AML-193 (cell line): Measurements from ENCODE around the gene CCNG1.
A peak's percentile ranks its signal among the peaks of the same experiment; 100 is the strongest.
"Not testable (repeated sequence)": the region's sequence is repeated elsewhere in the genome, so short reads cannot be mapped to it uniquely, and the experiment has no call there.

ENCODE experiments used
- DNase-seq, 2 experiments: peaks; one replicate each; lab custom pipeline; 2025; lab: John Stamatoyannopoulos, UW

Gene CCNG1

GRCh38 chr5:163437309-163438182 is at the start of gene CCNG1:
TSS of gene CCNG1 (plus strand) at chr5:163437595. CDS start at chr5:163439257, 1,662 bp downstream.
- peak; percentile 95 for DNase-seq

DNA sequence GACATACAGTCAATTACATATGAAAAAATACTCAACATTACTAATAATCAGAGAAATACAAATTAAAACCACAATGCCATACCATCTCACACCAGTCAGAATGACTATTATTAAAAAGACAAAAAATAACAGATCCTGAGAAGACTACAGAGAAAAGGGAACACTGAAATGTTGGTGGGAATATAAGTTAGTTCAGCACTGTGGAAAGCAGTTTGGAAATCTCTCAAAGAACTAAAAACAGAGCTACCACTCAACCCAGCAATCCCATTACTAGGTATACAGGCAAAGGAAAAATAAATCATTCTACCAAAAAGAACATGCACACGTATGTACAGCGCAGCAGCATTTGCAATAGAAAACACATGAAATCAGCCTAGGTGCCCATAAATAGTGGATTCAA is 41.6 kb upstream of the CCNG1 start:
- no peak for DNase-seq

DNA sequence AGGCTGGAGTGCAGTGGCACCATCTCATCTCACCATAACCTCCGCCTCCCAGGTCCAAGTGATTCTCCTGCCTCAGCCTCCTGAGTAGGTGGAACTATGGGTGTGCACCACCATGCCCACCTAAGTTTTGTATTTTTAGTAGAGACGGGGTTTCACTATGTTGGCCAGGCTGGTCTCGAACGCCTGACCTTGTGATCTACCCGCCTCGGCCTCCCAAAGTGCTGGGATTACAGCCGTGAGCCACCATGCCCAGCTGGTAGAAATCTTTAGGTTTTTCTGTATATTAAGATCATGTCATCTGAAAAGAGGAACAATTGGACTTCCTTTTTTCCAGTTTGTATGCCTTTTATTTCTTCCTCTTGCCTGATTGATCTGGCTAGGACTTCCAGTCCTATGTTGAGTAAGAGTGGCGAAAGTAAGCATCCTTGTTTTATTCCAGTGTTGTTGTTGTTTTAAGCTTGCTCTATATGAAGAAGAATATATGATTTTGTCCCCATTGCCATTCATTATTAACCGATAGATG is 40.5 kb upstream of the CCNG1 start:
- peak; percentile 56 to 62 for DNase-seq

- DNase-seq: no peak
Observed at GRCh38 chr5:163397354-163397753, 40.0 kb upstream of the CCNG1 start.

GRCh38 chr5:163399923-163400322 is 37.5 kb upstream of the CCNG1 start:
- DNase-seq: no peak

DNA sequence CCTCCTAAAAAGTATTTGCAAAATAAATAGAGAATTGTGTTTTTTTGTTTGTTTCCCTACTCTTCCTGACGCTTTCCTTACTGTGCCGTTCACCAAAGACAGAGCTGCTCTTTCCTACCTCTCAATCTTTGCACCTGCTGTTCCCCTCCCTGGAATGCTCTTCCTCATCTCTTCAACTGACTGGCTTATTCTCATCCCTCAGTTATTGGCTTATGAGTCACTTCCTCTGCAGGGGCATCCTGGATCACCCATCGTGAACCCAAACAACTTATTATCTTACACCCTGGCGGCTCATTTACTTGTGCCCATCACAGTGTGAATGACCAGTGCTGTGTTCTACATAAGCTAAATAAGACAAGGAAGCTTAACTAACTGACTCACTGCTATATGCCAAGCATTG is 36.1 kb upstream of the CCNG1 start:
- DNase-seq: no peak

GRCh38 chr5:163402007-163402406 is 35.4 kb upstream of the CCNG1 start:
- no peak for DNase-seq

GRCh38 chr5:163404364-163405173 is 32.8 kb upstream of the CCNG1 start:
- DNase-seq: no peak

DNA sequence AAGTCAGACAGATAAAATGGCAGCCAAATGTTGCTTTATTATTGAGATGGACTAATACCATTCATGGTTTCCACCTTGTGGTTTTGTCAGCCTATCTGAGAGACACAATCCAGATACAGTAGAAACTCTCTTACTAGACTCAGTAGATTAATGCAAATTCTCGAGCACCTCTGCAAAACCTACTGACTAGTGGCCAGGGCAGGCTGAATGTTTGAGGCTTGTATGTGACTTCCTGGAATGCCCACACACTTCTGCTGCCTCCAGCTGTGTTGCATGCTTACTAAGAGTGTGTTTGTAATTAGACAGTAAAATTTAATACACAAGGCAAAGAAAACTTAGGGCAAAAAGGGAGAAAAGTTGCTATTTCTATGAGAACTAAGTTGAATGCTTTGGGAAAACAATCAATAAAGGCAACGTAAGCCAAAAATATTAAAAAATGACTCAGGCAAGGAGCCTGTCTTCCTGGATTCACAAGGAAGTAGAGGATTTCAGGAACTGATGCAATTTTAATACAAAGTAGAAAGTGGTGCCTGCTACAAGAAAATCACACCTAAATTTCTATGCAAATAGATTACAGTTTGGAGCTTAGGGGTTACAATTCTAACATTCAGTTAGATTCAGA is 30.2 kb upstream of the CCNG1 start:
- DNase-seq: peak; percentile 56 to 72

DNA sequence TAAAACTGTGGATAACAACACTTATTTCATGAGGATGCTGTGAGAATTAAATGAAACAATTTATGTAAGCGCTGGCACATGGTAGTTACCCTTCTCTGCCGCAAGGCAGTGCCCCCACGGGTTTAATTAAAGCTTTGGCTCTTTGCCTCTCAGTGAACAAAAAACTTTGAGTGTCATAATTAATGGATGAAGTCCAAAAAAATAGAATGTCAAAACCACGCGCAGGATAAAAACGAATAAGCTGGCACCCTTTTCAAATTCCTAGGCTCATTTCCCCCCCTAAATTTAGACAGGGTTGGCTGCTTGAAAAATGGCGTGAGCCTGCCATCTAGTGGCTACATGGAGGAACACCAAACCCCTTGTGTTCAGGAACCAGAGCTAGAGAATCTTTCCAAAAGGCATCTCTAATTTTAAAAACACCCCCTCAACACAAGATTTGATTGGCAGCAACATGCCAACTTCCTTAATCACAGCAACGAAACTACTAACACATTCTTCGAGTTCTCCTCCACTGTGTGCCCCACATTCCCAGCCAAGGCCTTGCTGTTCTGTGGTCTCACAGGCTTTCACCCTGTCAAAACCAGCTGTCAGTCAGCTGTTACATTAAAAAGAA is 29.0 kb upstream of the CCNG1 start:
- DNase-seq: peak; percentile 55

DNA sequence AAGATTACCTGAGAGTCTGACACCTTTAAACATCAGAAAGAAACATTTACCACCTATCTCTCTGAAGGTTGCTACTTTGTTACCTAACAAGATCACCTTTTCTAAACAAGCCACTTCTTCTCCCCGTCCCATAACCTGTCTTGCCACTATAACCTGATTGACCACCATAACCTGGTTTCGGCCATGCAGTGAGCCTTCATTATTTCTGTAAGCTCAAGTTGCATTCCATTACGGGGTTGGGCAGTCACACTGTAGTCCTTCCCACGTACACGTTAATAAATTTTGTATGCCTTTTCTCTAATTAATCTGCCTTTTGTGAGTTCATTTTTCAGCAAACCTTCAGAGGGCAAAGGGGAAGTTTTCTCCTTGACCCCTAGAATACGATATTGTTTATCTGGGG is 28.0 kb upstream of the CCNG1 start:
- no peak for DNase-seq

DNA sequence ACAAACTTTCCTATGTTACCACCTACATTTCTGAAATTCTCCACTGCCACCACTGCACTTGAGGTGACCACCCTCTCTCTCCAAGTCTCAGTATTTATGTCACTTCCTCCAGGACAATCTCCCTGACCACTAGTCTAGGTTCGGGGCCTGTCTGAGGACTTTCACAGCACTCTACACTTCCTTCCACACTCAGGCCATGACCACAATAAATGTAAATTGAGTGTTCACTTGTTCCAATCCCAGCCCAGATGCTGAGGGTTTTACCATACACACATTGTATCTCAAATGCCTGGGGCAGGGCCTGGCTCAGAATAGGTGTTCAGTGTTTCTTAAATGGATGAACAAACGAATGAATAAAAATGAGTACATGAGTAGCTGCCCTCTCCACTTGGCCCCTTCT is 26.9 kb upstream of the CCNG1 start:
- no peak for DNase-seq

DNA sequence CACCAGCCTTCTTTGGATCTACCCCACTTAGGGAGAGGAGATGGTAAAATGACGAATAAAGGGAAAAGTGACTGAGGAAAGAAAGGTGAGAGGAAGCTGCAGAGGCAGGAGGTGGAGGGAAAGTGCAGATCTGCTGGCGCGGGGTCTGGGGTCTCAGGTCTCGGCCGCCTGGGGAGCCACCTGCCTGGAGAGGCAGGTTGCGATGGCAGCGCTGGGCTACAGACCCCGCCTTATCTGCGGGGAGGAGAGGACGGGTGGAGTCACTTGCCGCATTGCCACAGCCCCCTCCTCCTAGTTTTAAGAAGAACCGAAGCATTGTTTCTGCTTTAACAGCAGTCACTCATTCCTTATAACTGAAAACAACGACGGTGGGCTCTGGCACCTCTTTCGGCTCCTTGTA is 21.7 kb upstream of the CCNG1 start:
- DNase-seq: not testable (repeated sequence)

DNA sequence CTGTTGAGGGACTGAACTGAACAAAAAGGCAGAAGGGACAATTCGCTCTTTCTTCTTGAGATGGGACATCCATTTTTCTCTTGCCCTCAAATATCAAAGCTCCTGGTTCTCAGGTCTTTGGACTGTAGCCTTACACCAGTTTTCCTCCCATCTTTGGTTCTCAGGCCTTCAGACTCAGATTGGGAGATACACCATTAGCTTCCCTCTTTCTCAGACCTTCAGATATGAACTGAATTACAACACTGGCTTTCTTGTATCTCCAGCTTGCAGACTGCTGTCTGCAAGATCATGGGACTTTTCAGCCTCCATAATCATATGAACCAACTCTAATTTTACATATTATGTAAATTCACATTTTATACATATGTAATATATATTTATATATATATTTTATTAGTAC is 12.6 kb upstream of the CCNG1 start:
- no peak for DNase-seq

DNA sequence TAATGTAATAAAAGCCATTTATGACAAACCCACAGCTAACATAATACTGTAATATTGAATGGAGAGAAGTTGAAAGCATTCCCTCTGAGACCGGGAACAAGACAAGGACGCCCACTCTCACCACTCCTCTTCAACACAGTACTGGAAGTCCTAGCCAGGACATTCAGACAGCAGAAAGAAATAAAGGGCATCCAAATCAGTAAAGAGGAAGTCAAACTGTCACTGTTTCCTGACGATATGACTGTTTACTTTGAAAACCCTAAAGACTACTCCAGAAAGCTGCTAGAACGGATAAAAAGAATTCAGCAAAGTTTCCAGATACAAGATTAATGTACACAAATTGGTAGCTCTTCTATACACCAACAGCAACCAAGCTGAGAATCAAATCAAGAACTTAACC is 11.3 kb upstream of the CCNG1 start:
- peak; percentile 47 to 51 for DNase-seq

GRCh38 chr5:163432544-163432943 is 4.9 kb upstream of the CCNG1 start:
- DNase-seq: no peak

- DNase-seq: no peak
Observed at GRCh38 chr5:163433271-163433670, 4.1 kb upstream of the CCNG1 start.

GRCh38 chr5:163434401-163434866 is 3.0 kb upstream of the CCNG1 start:
- peak in 1 of 2 experiments; percentile 12 for DNase-seq

DNA sequence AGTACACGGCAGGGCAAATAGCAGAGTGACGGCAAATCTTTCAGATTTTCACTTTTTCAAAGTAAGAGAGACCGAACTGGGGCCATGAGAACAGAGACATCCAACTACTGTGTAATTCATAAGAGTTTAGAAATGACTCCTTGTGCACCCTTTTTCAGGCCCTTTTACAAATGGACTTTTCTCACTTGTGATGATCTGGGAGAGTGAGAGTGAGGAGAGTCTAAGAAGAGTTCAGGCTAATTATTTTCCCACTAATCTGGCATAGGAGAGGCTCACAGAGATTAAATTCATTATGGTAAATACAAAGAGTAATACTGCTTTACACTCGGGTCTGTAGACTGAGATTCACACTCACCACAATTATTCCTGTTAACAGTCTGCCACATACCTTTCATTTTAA is 880 bp upstream of the CCNG1 start:
- DNase-seq: no peak

- no peak for DNase-seq
Observed at GRCh38 chr5:163437011-163437308, 435 bp upstream of the CCNG1 start.

DNA sequence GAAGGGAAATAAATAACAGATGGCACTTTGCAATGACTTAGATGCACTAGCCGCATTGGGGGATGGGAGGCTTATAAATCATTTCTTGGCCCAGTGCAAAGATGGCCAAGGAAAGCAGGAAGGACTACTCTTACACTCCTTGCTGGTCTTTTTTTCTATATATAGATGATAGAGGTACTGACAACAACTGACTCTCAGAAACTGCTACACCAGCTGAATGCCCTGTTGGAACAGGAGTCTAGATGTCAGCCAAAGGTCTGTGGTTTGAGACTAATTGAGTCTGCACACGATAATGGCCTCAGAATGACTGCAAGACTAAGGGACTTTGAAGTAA is 1.7 kb downstream of the CCNG1 start:
- DNase-seq: no peak

GRCh38 chr5:163440954-163441353 is 3.6 kb downstream of the CCNG1 start:
- no peak for DNase-seq
